B cell (primary cell): ENCODE results near the gene FBN1. TPM values are rescaled to one million over a fixed set of nuclear protein-coding genes. Genes with fewer than 3 reads are reported as not detected.

Experiments
- ATAC-seq: fragments of 200-7000 bp; cut with Tn5 transposase; one replicate; pipeline ENCODE4 v1.10.0; 2021; ENCODE audit warnings: low read depth, mild to moderate bottlenecking, moderate number of reproducible peaks, moderate library complexity
- CTCF ChIA-PET: fragments of 350-600 bp; sonication (Branson Sonifier 250); formaldehyde crosslinking; loops from one replicate; lab custom pipeline; 2021; ENCODE audit warnings: antibody characterized with exemption, inconsistent platforms; lab: Charles Lee
- POLR2A ChIA-PET: fragments of 350-600 bp; sonication (Branson Sonifier 250); formaldehyde crosslinking; loops from one replicate; lab custom pipeline; 2021; ENCODE audit warnings: antibody characterized with exemption; lab: Charles Lee
- DNase-seq: peaks from one replicate; pipeline ENCODE4 v3.0.0; 2013
- H2AFZ ChIP-seq: 2 replicates; pipeline ENCODE4 v1.6.1; 2012; ENCODE audit warnings: mild to moderate bottlenecking, low read depth, low read length; ENCODE audit not compliant: insufficient read depth, poor library complexity, severe bottlenecking
- H3K27ac ChIP-seq, 2 donors: 1 replicate in 1 of 2; 2 replicates in 1 of 2; pipeline ENCODE4 v1.5.1; 2012 to 2013; ENCODE audit warnings: low read length in 2 of 2, mild to moderate bottlenecking in 2 of 2, moderate library complexity in 1 of 2
- H3K27me3 ChIP-seq, 4 experiments: fragments of 200-600 bp in 1 of 4; sonication (generic) in 1 of 4; replicated peaks in 1 of 4; 1 replicate in 2 of 4; 2 replicates in 2 of 4; pipeline versions ENCODE4 v1.6.1 to v1.7.0; 2013 to 2016; ENCODE audit warnings: low read length in 3 of 4, mild to moderate bottlenecking in 2 of 4, mixed read lengths in 1 of 4, moderate library complexity in 1 of 4; ENCODE audit not compliant: insufficient read depth in 4 of 4, control insufficient read depth in 3 of 4; ENCODE audit errors: control extremely low read depth in 1 of 4
- H3K36me3 ChIP-seq, 2 experiments: replicated peaks in 1 of 2; 1 replicate in 1 of 2; 2 replicates in 1 of 2; pipeline versions ENCODE4 v1.6.1 to v1.7.1; 2013; ENCODE audit warnings: low read length in 1 of 2; ENCODE audit not compliant: insufficient read depth in 2 of 2, control insufficient read depth in 1 of 2; ENCODE audit errors: control extremely low read depth in 1 of 2, extremely low read depth in 1 of 2
- H3K4me1 ChIP-seq, 2 donors: fragments of 200-600 bp in 1 of 2; sonication (generic) in 1 of 2; 1 replicate in 1 of 2; 2 replicates in 1 of 2; pipeline versions ENCODE4 v1.5.1 to v1.6.1; 2013 to 2017; ENCODE audit warnings: low read length in 2 of 2; ENCODE audit not compliant: control insufficient read depth in 2 of 2, insufficient read depth in 2 of 2
- H3K4me2 ChIP-seq: replicated peaks from 2 replicates; pipeline ENCODE3; 2012; ENCODE audit warnings: mild to moderate bottlenecking, low read depth, low read length; ENCODE audit not compliant: poor library complexity, severe bottlenecking
- H3K4me3 ChIP-seq, 5 experiments: fragments of 200-600 bp in 1 of 5; sonication (generic) in 1 of 5; 1 replicate in 3 of 5; 2 replicates in 2 of 5; pipeline versions ENCODE4 v1.5.1 to v1.7.0; 2011 to 2016; ENCODE audit warnings: low read length in 4 of 5, mild to moderate bottlenecking in 4 of 5, low read depth in 2 of 5, control low read depth in 1 of 5, moderate library complexity in 1 of 5; ENCODE audit not compliant: insufficient read depth in 1 of 5; ENCODE audit errors: control extremely low read depth in 1 of 5, extremely low read depth in 1 of 5
- H3K79me2 ChIP-seq: fragments of 200-600 bp; sonication (generic); one replicate; pipeline ENCODE4 v1.6.0; 2016; ENCODE audit warnings: low read length; ENCODE audit not compliant: control insufficient read depth, insufficient read depth
- H3K9ac ChIP-seq: fragments of 200-600 bp; sonication (generic); 2 replicates; pipeline ENCODE4 v1.6.1; 2017; ENCODE audit warnings: mild to moderate bottlenecking, low read length, moderate library complexity
- H3K9me3 ChIP-seq, 3 donors: one replicate each; pipeline versions ENCODE4 v1.6.1 to v1.7.1; 2013; ENCODE audit warnings: low read length in 2 of 3; ENCODE audit not compliant: control insufficient read depth in 2 of 3, insufficient read depth in 1 of 3; ENCODE audit errors: control extremely low read depth in 1 of 3
- H4K20me1 ChIP-seq: 2 replicates; pipeline ENCODE4 v1.6.0; 2012; ENCODE audit warnings: mild to moderate bottlenecking, low read length; ENCODE audit not compliant: insufficient read depth, control insufficient read depth, poor library complexity, severe bottlenecking
- H3K27ac Mint-ChIP-seq: one replicate; pipeline ENCODE4 v1.8.0; 2021; ENCODE audit warnings: mixed read lengths
- H3K27me3 Mint-ChIP-seq: one replicate; pipeline ENCODE4 v1.8.0; 2021; ENCODE audit warnings: mixed read lengths
- H3K4me1 Mint-ChIP-seq: one replicate; pipeline ENCODE4 v1.8.0; 2021; ENCODE audit warnings: mixed read lengths
- H3K4me3 Mint-ChIP-seq: one replicate; pipeline ENCODE4 v1.8.0; 2021; ENCODE audit warnings: mixed read lengths
- H3K9me3 Mint-ChIP-seq: one replicate; pipeline ENCODE4 v1.8.0; 2022; ENCODE audit warnings: mixed read lengths; ENCODE audit not compliant: insufficient read depth
- EZH2 ChIP-seq: IDR thresholded peaks from 2 replicates; pipeline ENCODE4 v1.6.1; 2012; ENCODE audit warnings: borderline replicate concordance, low read depth, mild to moderate bottlenecking, moderate library complexity, low read length; ENCODE audit not compliant: insufficient read depth, poor library complexity, severe bottlenecking
- WGBS: methylation state at CpG from one replicate; pipeline ENCODE4 v1.1.5; 2013; ENCODE audit warnings: missing lambda C conversion rate; ENCODE audit not compliant: insufficient coverage; 5-methylcytosine and 5-hydroxymethylcytosine counted together
- intact Hi-C: fragments of 100-400 bp; cut with micrococcal nuclease; formaldehyde crosslinking; loops from one replicate; pipeline ENCODE4 v1.10.0; 2022
- polyA plus RNA-seq: library from polyadenylated mRNA; depleted of rRNA; stranded (reverse); fragments of >200 nt; gene quantifications from 2 replicates; pipeline ENCODE4 v1.2.3, GENCODE V29; 2012
- total RNA-seq, 2 donors: library from RNA; stranded (reverse); fragments of 120-200 nt in 1 of 2; gene quantifications; 1 replicate in 1 of 2; 2 replicates in 1 of 2; pipeline versions ENCODE4 v1.2.3 to v1.2.4, GENCODE V29; 2013 to 2022
- TF ChIP-seq, protein P1 (sequence below): fragments of 200-600 bp; IDR thresholded peaks from one replicate; pipeline ENCODE4 v1.8.0; 2022; ENCODE audit warnings: antibody characterized with exemption, mild to moderate bottlenecking

The FBN1 gene
- total and polyA plus RNA-seq, 2 donors (not counting 1 experiment from before 2014, with no cell fraction given) = 0.15 to 0.25 TPM

DNA sequence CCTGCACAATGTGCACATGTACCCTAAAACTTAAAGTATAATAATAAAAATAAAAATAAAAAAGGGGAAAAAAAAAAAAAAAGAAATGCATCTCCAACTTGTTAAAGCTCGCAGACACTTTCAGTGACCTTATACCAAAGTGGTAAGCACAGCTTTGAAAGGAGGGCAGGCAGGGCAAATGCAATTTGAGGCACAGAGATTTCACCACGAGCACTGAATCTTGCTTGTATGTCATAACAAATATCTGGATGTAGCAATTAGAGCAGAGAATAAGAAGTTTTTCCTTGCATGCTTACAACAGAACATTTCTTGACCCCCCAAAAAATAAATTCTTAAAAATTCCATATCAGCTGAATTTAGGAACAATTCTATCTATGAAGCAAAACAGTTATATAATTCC, 66.5 kb downstream of the FBN1 start:
- POLR2A ChIA-PET = no interaction called here
- ATAC-seq (no peak), DNase-seq (no peak)
- no peak overlapping the region for H2AFZ ChIP-seq
- H4K20me1 ChIP-seq = no peaks in the 10 kb centered on the region
- no peaks in the 10 kb centered on the region for H3K9me3 ChIP-seq
- no peaks in the 10 kb centered on the region for H3K79me2 ChIP-seq
- no peaks in the 10 kb centered on the region for H3K4me1 ChIP-seq
- H3K27me3 Mint-ChIP-seq = no peaks in the 10 kb centered on the region
- no peak overlapping the region for H3K4me3 ChIP-seq
- H3K27me3 ChIP-seq = no peaks in the 10 kb centered on the region
- no peak overlapping the region for H3K27ac ChIP-seq
- H3K4me2 ChIP-seq = no peak overlapping the region
- H3K4me3 Mint-ChIP-seq = no peak overlapping the region
- H3K4me1 Mint-ChIP-seq = no peaks in the 10 kb centered on the region
- CTCF ChIA-PET = no interaction called here
- intact Hi-C loops = no loop called here
- H3K9ac ChIP-seq = no peak overlapping the region
- H3K27ac Mint-ChIP-seq = no peak overlapping the region
- no peaks in the 10 kb centered on the region for H3K9me3 Mint-ChIP-seq
- H3K36me3 ChIP-seq = no peaks in the 10 kb centered on the region
- no CpG with 5 or more reads among the region's 2 CpGs for WGBS
- no peak for TF ChIP-seq EZH2
- TF ChIP-seq, protein P1, sequence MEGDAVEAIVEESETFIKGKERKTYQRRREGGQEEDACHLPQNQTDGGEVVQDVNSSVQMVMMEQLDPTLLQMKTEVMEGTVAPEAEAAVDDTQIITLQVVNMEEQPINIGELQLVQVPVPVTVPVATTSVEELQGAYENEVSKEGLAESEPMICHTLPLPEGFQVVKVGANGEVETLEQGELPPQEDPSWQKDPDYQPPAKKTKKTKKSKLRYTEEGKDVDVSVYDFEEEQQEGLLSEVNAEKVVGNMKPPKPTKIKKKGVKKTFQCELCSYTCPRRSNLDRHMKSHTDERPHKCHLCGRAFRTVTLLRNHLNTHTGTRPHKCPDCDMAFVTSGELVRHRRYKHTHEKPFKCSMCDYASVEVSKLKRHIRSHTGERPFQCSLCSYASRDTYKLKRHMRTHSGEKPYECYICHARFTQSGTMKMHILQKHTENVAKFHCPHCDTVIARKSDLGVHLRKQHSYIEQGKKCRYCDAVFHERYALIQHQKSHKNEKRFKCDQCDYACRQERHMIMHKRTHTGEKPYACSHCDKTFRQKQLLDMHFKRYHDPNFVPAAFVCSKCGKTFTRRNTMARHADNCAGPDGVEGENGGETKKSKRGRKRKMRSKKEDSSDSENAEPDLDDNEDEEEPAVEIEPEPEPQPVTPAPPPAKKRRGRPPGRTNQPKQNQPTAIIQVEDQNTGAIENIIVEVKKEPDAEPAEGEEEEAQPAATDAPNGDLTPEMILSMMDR = no peak

DNA sequence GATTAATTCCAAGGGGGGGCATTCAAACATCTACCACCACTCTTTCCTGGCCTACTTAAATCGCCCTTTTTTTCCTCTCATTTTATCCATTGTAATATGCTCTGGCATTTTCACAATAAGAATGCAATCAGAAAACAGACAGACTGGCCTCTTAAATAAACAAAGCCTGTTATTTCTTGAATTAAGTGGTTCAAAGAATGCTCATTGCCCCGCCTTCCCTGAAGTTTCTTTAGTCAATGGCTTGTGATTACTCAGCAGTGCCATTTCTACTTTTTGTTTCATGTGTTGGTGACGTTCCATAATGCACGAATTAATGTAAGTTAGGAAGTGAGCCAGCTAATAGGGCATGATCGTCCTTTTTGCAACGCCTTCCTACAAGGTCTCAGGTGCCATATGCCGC, 68.0 kb downstream of the FBN1 start:
- intact Hi-C loops = no loop called here
- Histone ChIP-seq H3K79me2 (no peaks in the 10 kb centered on the region), H4K20me1 (no peaks in the 10 kb centered on the region), H3K27ac (no peak overlapping the region), H2AFZ (no peak overlapping the region), H3K4me1 (no peaks in the 10 kb centered on the region), H3K9me3 (no peaks in the 10 kb centered on the region), H3K4me3 (no peak overlapping the region), H3K27me3 (no peaks in the 10 kb centered on the region), H3K4me2 (no peak overlapping the region), H3K9ac (no peak overlapping the region), H3K36me3 (no peaks in the 10 kb centered on the region)
- 83% methylated on average over 6 of the region's 7 CpGs for WGBS
- POLR2A ChIA-PET = no interaction called here
- CTCF ChIA-PET = no interaction called here
- H3K9me3 Mint-ChIP-seq = no peaks in the 10 kb centered on the region
- ATAC-seq = no peak
- no peak overlapping the region for H3K4me3 Mint-ChIP-seq
- H3K27me3 Mint-ChIP-seq = no peaks in the 10 kb centered on the region
- no peak overlapping the region for H3K27ac Mint-ChIP-seq
- no peak for DNase-seq
- TF ChIP-seq, protein P1 = no peak
- no peaks in the 10 kb centered on the region for H3K4me1 Mint-ChIP-seq
